Activated CD4-positive, alpha-beta T cell treated with anti-CD3 and anti-CD28 coated beads for 24 hours (primary cell): ENCODE results near the gene MCUR1.
A peak's percentile ranks its signal among the peaks of the same experiment; 100 is the strongest.
"Not testable (repeated sequence)": the region's sequence is repeated elsewhere in the genome, so short reads cannot be mapped to it uniquely, and the experiment has no call there.

Source experiments
- DNase-seq, 2 donors: peaks; one replicate each; pipeline ENCODE4 v3.0.0-alpha.2; 2020; ENCODE audit warnings: low read depth in 2 of 2

Gene MCUR1

DNA sequence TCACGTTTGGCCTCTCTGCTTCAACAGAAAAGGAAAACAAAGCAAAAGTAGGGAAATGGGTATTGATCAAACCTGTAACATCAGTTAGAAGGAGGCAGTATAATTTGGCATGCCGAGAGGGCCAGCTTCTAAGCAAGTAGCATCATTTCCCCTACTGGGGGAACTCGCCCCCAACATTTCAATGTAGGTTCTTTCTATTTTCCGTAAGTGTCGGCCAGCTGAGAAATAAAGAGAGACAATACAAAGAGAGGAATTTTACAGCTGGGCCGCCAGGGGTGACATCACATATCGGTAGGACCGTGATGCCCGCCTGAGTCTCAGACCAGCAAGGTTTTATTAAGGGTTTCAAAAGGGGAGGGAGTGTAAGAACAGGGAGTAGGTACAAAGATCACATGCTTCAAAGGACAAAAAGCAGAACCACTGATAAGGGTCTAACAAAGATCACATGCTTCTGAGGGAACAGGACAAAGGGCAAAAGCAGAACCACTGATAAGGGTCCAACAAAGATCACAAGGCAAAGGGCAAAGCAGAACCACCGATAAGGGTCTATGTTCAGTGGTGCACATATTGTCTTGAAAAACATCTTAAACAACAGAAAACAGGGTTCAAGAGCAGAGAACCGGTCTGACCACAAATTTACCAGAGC is 14.4 kb upstream of the MCUR1 start:
- DNase-seq = not testable (repeated sequence)

DNA sequence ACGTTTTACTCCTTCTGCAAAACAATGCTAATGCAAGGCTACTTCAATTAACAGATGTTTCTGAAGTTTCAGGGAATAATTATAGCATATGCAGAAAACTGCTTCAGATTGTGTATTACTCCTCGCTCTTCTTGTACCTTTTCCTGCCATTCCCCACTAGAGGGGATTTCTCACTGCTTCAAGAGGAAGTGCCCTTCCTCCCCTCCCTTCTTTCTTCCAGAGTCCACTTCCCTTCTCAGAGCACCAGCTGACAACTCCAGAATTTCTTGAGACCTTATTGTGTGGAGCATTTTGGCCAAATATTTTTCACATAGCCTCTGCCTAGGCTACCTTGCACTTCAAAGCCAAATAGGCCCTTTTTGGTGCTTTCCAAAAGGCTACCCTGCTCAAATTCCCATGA is 12.7 kb upstream of the MCUR1 start:
- no peak for DNase-seq

DNA sequence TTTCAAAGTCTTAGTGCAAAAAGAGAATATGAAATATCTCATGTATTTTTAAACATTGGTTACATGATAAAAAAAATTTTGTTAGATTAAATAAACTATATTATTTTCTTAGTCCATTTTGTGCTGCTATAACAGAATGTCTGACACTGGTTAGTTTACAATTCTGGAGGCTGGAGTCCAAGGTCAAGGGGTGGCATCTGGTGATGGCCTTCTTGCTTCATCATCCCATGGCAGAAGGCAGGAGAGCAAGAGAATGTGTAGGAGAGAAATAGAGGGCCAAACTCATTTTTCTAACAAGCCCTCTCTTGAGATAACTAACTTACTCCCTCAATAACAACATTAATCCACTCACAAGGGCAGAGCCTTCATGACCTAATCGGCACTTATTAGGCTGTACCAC is 11.5 kb upstream of the MCUR1 start:
- no peak for DNase-seq

DNA sequence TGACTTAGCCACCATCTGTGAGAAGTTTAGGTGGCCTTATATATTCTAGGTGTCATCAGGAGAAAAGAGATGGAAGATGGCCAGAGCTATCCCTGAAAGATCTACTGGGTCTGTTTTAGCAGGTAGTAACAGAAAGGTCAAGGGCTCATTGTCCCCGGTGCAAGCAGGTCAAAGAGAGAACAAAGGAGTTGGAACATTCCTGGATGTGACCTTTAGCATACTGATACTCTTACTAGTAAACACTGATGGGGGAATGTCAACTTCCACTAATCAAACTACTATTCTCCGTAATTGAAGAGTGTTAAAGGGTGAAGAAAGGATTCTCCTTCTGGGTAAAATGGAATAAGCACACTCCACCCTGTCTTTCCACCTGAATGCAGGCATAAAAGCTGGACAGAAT is 4.0 kb upstream of the MCUR1 start:
- DNase-seq = no peak

DNA sequence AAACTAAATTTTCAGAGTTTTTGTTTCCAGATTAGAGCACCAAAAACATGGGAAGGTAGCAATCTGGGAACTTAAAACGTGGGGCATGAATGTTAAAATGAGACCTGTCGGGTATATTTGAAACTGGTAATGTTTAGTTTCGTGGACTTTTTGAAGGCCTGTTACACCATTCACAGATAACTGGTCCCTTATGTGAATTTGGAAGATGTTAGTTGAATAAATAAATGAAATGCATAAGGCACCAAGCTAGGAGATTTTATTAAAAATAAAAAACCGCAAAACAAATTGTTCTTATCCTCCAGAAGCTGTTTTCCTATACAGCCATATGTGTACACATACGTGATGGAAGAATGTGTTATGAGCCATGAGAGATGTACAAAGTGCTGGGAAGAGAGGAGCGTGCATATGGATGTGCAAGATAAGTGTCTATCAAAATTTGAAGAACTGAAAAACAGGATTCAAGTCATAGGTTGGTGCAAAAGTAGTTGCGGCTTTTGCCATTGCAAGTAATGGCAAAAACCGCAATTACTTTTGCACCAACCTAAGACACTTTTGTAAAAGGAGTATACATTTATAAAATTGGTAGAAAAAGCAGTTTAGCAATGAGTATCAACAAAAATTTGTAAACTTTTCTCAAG is 700 bp upstream of the MCUR1 start:
- no peak for DNase-seq

DNA sequence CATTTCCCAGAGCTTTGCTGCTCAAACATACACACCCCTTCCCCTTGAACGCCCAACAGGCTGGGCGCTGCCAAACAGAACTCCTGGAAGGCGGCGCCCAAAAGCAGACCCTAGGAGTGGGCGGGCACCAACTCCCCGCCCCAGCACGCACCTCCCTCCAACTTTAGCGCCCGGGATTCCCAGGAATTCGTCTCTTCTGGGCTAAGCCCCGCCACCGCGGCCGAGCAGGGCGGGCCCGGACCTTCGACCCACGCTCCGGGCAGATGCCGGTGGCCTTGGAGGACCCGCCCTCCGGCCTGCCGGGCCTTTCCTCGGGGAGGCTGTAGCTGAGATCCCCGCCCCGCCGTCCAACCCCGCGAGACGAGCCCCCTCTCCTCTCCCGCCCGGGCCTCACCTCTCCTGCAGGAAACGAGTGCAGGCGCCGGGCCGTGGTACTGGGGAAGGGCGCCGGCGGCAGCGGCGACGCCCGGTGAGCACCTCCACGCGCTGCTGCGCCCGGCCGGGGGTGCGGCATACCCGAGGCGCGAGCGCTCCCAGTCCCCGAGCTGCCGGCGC is 659 bp downstream of the MCUR1 start:
- peak; percentile 4 to 16 for DNase-seq

DNA sequence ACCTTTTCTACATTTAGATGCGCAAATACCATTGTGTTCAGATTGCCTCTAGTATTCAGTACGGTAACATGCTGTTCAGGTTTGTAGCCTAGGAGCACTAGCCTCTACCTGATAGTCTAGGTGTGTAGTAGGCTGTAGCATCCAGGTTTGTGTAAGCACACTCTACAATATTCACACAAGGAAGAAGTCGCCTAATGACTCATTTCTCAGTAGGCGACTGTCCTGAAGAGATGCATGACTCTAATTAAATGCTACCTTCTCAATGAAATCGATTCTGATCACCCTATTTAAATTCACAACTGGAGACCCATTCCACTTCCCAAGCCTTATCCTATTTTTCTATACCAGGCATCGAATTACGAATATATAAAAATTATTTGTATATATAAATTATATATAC is 1.3 kb downstream of the MCUR1 start:
- no peak for DNase-seq

DNA sequence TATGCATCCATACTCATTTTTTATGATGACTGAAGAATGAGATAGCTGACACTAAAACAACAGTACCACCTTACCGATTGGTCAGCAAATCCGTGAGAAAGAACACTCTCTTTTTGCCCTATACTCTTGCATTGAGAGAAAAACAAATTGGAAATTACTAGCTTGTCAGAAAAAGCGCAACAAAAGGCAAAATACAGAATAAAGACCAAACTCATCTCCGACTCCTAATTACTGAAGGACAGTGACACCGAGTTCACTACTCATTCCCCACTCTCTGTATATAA is 2.1 kb downstream of the MCUR1 start:
- no peak for DNase-seq

DNA sequence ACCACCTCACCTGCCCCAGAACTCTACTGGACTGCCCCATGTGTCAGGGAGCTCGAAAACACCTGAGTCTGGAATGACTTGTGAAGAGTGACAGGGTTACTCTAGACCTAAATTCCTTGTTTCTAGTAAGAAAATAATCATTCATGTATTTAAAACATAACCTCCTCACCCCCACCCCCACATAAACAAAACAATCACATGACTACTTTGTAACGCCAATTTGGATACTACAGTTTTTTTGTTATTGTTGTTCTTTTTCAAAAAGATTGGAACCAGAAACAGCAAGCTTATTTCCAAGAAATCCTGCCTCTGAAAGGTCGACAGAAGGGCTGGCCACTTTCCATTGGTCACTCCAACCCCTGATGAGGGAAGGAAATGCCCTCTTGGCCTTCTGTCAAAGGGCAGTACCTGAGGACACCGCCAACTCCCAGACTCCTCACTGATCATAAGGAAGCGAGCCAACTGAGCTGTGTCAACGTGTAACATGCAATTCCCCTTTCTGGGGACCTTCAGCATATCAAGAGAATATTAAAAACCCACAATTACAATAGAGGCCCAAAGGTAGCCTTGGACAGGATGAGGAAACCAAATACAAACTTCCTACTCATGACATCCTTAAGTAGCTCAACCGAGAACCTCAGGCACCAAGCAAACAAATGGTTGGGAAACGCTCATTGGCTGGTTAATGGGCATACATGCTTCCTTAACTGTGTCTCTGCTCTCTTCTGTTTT is 2.6 kb downstream of the MCUR1 start:
- DNase-seq = no peak

DNA sequence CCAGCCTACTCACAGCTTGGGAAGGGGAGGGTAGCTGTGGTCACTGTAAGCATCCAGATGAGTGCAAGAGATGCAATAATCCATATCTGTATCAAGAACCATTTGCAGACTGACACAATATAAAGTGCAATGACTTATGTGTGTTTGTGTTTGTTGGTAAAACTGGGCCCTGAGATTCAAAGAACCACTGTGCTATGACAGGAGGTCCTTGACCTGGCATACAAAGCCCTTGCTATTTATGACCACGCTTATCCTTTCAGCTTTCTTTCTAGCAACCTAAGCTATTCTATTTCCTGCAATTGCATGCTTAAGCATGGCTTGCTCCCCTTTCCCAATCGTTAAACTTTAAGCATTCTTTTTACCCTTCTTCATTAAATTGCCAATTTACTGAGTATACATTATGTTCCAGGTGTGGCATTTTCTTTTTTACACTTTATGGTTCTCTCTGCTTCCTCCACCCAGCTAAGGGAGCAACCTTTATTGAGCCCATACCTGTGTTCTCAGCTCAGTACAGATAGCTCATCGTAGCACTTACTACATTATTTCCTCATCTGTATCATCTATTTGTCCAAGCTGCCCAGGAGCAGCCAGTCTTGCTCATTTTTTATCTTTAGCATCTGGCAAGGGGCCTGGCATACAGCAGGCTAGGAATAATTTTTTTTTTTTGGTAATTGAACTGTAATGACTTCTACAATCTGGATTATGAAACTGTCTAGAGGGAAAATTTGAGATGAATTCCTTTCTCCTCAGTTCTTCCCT is 3.5 kb downstream of the MCUR1 start:
- no peak for DNase-seq

DNA sequence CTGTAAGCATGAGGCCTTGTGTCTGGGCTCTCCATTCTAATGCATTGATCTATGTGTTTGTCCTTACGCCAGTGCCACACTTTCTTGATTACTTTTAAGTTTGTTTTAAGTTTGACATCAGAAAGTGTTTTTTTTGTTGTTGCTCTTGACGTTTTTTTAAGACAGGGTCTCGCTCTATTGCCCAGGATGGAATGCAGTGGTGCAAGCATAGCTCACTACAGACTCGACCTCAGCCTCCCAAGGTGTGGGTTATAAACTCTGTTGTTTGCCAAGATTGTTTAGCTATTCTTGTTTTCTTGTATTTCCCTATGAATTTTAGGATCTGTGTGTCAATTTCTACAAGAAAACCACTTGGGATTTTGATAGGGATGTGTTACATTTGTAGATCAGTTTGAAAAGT is 5.6 kb downstream of the MCUR1 start:
- DNase-seq = no peak

DNA sequence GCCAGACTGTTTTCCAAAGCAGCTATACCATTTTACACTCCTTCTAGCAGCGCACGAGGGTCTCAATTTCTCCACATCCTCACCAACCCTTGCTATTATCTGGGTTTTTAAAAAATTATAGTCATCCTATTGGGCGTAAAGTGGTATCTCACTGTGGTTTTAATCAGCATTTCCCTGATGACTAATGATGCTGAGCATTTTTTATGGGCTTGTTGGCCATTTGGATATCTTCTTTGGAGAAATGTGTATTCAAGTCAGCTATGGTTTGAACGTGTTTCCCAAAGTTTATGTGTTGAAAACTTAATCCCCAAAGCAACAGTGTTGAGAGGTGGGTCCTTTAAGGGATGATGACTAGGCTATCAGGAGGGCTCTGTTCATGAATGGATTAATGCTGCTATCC is 6.7 kb downstream of the MCUR1 start:
- DNase-seq = no peak

DNA sequence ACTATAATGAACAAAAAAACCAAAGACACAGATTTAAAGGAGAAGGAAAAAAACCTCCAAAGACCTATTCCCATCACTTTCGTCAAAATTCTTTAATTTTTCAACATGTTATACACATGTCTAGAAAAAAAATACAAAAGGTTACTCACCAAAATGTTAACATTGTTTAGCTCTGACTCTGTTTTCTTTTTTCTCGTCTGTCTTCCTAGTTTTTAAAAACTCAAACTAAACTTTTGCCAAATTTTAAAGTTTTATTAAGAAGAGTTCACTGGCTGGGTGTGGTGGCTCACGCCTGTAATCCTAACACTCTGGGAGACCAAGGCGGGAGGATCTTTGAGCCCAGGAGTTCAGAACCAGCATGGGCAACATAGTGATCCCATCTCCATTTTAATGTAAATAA is 10.8 kb downstream of the MCUR1 start:
- no peak for DNase-seq

DNA sequence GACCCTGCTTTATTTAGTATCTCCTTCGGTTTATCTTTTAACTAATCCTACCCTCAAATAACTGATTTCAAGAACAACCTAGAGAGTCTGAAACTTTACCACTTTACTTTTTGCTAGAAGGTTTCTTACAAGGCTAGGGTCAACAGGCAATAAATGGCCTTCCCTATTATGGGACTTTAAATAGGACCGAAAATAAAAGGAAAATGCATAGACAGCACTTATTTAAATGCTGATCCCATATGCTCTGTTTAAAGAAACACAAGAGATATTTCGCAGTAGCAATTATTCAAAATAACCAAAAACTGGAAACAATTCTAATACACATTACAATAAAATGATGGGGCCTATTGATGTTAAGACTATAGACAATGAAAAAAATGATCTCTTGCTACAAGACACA is 13.7 kb downstream of the MCUR1 start:
- DNase-seq = no peak

DNA sequence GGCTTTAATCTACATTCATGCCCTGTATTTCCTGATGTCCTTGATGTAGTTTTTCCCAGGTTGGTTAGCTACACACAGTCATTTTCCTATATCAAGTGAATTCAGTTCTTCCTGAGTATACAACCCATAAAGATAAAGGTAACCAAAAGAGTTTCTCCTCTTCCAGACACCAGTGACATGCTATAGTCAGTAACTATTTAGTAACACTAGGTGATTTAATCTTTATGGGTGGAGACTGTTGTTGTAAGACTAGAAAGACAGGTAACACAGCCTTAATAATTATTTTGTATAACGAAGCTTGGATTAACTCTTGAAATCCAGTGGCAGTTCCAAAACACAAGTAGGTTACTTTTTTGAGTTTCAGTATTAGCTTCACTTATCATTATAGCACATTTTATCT is 17.6 kb downstream of the MCUR1 start:
- DNase-seq = no peak

DNA sequence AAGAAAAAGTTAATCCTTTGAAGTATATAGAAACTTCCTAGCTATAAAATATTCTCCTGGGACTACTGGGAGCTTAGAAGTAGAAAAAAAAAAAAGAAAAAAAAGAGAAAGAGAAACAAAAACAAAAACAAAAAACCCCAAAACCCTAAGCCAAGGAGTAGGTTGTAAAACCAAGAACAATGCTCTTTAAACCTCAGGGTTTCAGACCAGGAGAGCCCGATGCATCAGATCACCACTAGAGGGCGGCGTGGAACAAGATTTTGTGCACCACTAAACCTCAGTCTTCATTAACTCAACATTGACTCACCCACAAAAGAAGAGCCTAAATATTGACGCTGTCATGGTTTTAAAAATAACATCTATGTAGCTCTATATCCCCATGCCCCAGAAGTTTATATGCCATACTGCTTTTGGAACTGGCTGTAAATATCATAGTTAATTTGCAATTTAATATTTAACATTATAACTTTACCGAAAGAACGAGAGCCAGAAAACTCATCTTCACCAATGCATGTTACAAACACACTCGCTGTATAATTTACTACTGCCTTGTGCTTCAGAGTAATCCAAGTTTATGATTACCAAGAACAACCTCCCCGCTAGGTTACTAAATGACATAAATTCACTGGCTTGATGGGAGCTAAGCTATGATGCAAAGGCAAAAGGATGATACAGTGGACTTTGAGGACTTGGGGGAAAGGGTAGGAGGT is 19.2 kb downstream of the MCUR1 start:
- peak; percentile 85 to 88 for DNase-seq

DNA sequence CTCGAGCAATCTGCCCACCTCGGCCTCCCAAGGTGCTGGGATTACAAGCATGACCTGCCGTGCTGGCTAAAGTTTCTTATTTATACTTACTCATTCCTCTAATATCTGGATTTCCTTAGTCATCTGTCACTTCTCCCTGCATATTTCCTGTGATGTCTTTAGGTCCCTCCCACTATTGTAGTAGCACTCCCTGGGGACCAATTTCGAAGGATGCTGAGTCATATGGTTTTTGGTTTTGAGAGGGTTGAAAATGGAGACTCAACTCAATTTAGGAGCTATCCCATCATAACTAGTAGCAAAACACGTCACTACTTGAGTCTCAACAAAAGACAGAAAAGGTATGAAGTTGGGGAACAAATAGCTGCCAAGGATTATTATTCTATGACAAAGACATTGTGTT is 20.2 kb downstream of the MCUR1 start:
- DNase-seq = no peak

DNA sequence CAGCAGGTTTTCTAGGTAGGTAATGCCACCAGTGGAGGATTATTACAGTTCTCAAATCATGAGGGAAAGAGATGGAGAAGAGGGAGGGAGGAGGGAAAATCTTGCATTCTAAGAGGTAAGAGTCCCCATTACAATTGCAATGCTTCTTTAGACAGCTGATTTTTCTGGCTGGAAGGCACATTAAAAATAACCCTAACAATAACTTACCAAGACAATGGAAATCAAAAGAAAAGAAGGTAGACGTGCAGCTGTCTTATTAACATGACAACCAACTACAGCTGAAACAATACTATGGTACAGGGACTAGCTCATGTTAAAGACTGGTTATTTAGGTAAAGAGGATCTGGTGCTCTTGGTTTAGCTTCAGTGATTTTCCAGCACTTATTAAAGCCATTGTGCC is 24.6 kb downstream of the MCUR1 start:
- DNase-seq = no peak

DNA sequence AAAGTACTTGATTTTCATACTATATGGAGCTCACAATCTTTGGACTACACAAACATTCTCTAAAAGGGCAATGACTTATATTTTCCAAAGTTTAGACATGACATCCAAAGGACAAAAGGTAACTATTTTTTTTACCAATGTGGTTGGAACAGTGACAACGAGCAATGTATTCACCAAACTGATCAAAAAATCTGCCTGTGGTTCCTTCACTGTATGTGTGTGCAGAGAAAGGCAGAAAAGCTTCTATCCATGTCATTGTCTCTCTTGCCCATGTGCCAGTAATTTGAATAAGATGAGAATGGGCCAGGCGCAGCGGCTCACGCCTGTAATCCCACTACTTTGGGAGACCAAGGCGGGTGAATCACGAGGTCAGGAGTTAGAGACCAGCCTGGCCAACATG is 25.5 kb downstream of the MCUR1 start:
- DNase-seq = no peak

DNA sequence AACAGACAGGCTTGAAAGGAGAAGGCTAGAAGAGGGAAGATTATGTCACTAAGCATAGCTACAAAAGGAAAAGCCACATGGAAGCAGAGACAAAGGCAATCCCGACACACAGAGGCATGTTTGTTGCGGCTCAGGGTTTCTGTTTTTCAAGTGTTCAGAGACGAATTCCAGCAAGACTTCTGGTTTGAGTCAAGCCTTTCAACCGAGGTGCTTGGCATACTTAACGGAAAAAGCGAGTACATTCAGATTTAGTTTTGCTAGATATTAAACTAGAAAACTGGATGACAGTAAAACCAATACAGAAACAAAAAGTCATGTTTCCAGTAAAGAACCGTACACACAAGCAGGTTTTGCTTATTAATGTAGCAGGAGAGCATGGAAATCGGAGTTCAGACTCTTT is 27.2 kb downstream of the MCUR1 start:
- DNase-seq = no peak

DNA sequence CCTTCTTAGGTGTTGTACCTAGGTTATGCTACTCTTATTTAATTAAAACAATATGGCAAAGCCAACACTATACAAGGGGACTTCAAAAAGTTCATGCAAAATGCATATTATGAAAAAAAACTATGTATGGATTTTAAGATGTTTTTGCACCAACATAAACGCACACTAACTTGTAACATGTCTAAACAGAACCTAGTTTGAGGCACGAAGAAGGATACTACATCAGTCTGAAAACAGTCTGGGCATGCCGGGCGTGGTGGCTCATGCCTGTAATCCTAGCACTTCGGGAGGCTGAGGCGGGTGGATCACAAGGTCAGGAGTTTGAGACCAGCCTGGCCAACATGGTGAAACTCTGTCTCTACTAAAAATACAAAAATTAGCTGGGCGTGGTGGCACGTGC is 34.2 kb downstream of the MCUR1 start:
- not testable (repeated sequence) for DNase-seq

DNA sequence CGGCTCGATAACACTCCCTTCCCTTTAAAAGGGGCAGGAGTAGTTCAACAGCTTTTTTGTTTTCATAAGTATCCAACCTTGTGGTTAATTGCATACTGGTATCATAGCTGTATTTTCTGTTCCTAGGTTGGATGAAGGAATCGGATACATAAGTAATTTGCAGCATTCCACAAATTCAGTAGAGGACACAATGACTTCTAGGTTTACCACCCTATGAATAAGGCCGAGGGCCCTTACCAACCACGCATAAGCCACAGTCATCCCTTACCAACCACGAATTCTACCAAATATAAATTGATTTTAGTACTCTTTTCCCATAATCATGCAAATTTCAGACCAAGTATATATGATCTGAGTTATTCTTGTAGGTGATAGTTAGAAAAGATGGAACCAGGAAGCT is 36.3 kb downstream of the MCUR1 start:
- DNase-seq = no peak
